Smooth muscle cell of bladder (primary cell): ENCODE data around the gene ZNF254. TPM values are rescaled to one million over a fixed set of nuclear protein-coding genes. Genes with fewer than 3 reads are reported as not detected.

Experiments
- total RNA-seq: library from RNA; depleted of rRNA; stranded (reverse); fragments of >200 nt; gene quantifications from 2 replicates; pipeline ENCODE4 v1.2.3, GENCODE V29; 2014

Gene ZNF254
- 6.9 and 7.3 TPM in 2 replicates for total RNA-seq

GRCh38 chr19:24086974-24087595 is at the start of gene ZNF254:
ZNF254 (plus strand) TSS chr19:24087187; CDS start chr19:24087308, 121 bp downstream.

Other genes with a start within 250 kb of the ZNF254 start
- 0.46 and 0.85 TPM in 2 replicates for gene ZNF726, start 172.3 kb upstream of the ZNF254 start, total RNA-seq